Vagina (tissue), 2 donors: ENCODE data around the gene TMEM86A.

Experiments used
- CTCF ChIP-seq, 3 experiments: fragments of 450-650 bp in 2 of 3; fragments of 200-600 bp in 1 of 3; sonication (generic) in 1 of 3; IDR thresholded peaks; one replicate each; pipeline ENCODE4 v1.5.1; 2017 to 2019; ENCODE audit warnings: antibody characterized with exemption in 3 of 3, mild to moderate bottlenecking in 2 of 3, moderate library complexity in 2 of 3
- POLR2AphosphoS5 ChIP-seq, 2 donors: sonication (generic); formaldehyde crosslinking; IDR thresholded peaks; one replicate each; pipeline ENCODE4 v1.9.0; 2017; ENCODE audit warnings: antibody characterized with exemption in 2 of 2, mild to moderate bottlenecking in 2 of 2, low read depth in 1 of 2; ENCODE audit not compliant: insufficient read depth in 1 of 2

DNA sequence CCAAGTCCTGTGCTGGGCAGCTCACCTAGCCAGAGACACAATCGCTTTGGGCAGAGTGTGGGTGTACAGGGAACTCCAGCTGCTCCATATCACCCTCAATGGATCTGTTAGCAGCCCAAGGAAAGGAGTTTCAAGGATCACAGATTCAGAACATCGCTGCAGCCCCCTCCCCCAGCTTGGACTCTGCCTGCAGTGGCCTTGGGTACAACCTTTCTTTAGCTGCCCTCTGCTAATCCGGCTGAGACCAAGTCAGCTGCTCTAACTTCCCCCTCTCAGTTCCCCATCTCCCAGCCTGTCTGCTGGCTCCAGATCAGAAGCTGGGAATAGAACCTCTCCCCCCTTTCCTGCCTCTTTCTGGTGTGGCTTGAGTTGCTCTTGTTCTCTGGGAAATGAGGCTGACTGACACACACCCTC lies 1.3 kb downstream of the TMEM86A start:
- TF ChIP-seq CTCF (IDR thresholded peaks at IDR 0.05) (no peak), POLR2AphosphoS5 (IDR thresholded peaks at IDR 0.05; ENCODE audit: insufficient read depth in 1 of 2, low read depth in 1 of 2) (no peak)
